Stimulated activated CD4-positive, alpha-beta T cell treated with anti-CD3 and anti-CD28 coated beads, Interleukin-1b, Interleukin-23, amount 100 ng/mL, for 24 hours (primary cell): ENCODE measurements around the gene CDC14B.
"Not testable (repeated sequence)": the region's sequence is repeated elsewhere in the genome, so short reads cannot be mapped to it uniquely, and the experiment has no call there.

Experiments
- DNase-seq, 4 experiments: peaks; one replicate each; pipeline ENCODE4 v3.0.0-alpha.2; 2020; ENCODE audit warnings: low read depth in 4 of 4, low spot score in 1 of 4

CDC14B gene

DNA sequence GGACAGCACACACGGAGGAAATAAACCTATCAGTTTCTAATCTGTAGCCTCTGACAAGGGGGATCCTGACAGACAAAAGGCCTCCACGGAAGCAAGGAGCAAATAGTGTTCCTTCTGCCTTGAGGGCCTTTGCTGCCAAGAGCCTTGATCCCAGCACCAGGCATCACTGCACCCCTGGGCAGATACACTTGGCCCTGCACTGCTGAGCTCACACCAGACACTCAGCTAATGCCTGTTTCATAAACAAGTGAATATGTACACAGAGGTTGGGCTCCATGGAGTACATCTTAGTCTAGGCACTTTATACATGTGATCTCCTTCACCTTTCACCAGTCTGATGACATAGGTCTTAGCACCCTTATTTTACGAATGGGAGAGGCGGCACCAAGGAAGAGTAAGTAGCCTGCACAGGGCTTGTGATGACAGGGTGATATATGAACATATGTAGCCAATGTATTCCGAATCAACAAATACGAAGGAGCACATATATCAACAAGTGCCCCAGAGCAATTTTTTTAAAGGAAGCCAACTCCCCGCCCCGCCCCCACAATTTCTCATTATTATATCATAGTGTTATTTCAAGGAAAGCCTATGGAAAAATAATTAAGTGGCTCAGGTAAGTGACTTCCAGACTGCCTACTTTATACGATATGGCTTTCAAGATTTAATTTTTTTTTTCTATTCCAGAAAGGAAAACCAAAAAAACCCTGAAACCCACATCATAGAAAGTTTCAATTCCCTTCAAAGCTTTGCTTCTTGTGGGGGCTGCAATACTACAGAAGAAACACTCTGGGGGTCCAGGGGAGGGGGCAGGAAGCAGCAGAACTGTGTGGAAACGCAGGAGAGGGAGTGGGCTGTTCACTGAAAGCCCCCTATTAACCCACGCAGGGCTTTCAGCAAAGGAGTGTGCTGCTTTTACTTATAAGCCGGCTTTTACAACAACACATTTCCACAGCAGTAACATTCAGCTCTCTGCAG, 32.0 kb downstream of the CDC14B start:
- no peak for DNase-seq

DNA sequence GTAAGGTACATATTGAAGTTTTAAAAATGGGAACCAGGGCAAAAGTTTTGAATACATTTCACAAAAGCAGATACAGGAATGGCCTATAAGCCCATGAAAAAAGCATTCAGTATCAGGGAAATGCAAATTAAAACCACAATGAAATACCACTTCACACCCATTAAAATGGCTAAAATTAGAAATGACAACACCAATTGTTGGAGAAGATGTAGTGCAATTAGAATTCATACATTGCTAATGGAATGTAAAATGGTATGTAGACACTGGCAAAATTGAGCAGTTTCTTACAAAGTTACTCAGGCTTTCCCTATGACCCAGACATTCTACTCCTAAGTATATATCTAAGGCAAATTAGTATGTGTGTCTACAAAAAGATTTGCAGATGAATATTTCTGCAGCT, 34.2 kb downstream of the CDC14B start:
- no peak for DNase-seq

DNA sequence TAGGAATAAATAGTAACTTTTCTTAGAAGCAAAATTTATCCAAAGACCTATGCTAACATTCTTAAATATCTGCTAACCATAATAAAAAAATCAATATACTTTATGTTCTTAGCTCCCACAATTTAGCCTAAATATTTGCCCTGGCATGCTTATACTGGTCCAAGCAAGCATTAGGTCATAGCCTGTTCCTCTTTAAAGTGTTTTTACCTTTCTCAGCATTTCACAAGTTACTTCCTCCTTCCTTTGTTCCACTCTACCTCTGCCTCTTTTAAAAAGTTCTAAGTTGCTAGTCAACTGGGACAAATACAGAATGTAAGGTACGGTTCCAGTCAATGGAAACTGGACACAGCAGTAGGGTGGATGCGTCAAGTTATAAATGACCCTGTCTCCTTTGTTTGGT, 37.4 kb downstream of the CDC14B start:
- not testable (repeated sequence) for DNase-seq

DNA sequence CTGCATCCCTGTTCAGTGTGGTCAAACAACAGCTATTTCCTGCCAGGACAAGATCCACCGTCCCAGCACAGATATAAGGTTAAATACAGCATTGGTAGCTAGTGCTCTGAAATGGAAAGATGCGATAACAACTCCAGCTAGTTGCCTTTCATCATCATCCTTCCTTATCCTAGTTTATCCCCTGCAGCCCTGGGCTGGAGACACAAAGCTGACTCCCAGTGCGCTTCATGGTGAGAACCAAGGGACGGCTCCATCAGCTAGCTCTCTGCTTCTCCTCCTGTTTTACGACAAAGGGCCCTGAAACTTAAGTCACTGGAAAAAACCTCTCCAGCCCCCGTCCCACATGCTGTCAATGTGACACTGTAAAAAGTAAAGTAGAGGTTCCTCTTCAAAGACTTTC, 37.9 kb downstream of the CDC14B start:
- no peak for DNase-seq

DNA sequence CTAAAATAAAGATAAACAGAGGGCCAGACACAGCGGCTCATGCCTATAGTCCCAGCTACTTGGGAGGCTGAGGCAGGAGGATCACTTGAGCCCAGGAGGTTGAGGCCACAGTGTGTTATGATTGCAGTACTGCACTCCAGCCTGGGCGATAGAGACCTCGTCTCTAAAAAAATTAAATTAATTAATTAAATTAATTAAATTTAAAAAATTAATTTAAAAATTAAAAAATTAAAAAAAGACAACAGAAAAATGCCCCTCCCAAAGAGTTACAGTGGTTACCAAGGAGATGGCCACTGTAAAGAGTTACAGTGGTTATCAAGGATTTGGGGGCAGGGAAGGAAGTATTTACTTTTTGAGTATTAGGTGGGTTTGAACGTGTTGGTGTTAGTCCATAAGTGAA, 38.3 kb downstream of the CDC14B start:
- no peak for DNase-seq

DNA sequence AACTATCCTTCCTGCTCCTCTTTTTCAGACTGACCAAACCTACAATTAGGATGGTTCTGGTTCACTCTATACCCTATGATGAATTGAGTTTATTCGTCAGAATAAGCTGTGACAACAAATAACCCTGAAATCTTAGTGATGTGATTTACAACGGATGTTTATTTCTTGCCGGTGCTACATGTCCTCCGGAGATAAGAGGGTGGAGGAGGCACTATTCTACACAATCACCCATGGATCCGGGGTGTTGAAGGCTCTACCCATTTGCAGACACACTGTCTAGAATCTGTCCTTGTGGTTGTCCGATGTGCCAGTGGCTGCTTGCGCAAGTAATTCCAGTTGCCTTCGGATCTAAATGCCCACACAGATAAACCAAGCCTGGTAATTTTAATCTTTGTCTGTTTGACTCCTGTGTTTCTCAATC, 44.7 kb downstream of the CDC14B start:
- no peak for DNase-seq

DNA sequence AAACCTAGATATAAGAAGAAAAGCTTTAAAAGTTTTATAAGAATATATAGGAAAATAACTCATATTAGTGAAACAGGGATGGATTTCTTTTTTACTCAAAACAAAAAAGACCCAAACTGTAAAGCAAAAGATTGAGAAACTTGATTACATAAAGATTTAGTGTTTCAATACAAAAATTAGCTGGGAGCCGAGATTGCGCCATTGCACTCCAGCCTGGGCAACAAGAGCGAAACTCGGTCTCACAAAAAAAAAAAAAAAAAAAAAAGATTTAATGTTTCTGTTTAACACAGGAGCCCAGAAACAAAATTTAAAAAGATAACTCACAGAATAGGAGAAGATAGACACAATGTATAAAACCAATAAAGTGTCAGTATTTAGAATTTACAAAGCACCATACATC, 45.2 kb downstream of the CDC14B start:
- no peak for DNase-seq

DNA sequence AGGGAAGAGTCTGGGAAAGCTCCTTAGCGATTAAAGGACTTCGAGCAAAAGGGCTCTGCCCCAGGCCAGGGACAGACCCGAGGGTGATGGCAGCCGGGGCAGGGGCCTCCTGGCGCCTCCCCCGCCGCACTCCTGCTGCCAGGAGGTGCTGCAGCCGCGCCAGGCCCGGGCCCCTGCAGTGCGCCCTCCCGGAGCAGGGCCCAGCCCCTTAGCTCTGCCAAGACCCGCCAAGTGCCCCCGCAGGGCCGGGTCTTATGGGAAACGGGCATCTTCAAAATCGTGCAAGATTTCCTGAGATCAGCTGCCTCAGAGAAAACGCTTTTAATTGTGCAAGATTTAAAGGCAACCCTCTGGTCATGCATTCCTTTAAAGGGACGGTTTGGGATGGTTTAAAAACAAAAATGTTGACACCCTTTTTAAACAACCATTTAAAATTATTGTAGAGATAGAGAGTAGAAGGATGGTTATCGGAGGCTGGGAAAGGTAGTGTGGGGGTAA, 52.4 kb downstream of the CDC14B start:
- DNase-seq, result no peak

DNA sequence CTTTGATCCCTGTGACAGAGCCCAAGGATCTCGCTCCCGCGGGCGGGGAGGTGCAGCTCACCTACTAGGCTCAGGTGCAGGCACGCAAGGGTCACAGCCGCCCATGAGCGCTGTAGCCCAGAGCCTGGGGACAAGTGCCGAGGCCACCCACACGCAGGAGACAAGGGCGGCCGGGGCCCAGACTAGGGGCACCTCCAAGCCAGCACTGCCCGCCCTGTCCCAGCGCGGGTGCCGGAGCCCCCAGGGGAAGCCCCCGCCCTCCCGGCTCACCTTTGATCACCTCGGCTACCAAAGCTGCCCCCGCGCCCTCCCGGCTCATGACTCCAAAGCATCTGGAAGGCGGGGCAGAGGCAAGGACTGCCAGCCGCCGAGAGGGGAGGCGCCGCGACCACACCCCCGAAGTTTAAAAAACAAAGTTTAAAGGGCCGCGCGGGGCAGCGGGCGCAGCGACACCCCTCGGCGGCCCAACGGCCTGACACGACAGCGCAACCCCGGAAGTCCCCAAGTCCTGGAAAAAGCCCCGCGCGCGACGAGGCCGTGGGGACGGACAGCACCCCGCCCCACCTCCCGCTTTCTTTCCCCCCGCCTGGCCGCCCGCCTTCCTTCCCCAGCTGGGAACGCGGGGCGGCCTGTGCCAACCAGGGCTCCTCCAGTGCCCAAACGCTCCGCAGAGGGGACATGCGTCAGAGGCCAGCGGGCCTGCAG, 53.0 kb downstream of the CDC14B start:
- DNase-seq, result peak; percentile 35 to 59 (median 50)

DNA sequence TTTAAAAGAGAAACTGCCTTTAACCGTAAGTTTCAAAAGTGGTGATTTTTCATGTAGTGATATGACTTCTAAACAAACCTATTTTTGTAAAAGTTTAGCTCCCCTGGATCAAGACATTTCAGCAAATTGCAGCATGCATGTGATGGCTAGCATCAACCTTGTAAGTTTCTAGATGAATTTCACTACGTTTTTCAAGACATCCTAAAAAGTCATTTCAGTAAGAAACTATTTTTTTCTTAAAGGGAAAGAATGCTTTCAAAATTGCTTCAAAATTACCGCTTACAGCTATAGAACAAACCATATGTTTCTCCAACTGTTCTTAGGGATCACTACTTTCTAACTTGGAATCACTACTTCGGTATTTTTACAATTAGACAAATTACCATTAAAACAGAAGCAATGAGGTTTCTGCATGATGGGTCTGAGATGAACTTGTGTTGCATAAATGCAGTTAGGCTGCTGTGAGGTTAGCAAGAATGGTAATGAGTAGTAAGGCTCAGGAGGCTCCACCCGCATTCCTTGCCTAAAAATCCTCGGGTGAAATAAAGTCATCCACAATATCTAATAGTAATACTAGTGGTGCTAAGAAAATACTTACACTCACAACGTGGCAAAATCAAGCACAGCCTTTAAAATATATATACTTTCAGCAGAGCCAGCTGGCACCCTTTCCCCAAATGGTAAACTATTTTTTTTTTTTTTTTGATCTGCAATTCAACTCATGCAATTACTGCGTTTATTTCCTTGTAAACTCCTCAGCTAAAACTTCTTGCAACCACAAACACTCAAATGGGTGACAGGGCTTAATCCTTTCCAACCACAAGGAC, 53.8 kb downstream of the CDC14B start:
- no peak for DNase-seq

DNA sequence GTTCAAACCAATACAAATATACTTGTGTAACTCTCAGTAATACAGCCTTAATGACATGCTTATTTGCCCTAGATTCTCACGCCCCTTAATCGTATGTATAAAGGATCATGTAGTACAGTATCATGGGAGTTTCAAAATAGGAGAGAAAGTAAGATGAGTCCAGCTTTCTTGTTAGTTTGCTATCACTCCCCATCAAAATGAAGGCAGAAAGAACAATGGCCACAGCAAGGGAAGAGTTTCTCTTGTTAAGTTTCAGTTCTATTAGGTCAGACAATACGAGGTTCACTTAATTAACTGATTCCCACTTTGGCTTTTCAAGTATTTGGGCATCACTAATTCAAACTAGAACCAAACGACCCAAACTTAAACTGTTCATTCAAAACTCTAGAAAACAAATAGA, 55.4 kb downstream of the CDC14B start:
- no peak for DNase-seq

DNA sequence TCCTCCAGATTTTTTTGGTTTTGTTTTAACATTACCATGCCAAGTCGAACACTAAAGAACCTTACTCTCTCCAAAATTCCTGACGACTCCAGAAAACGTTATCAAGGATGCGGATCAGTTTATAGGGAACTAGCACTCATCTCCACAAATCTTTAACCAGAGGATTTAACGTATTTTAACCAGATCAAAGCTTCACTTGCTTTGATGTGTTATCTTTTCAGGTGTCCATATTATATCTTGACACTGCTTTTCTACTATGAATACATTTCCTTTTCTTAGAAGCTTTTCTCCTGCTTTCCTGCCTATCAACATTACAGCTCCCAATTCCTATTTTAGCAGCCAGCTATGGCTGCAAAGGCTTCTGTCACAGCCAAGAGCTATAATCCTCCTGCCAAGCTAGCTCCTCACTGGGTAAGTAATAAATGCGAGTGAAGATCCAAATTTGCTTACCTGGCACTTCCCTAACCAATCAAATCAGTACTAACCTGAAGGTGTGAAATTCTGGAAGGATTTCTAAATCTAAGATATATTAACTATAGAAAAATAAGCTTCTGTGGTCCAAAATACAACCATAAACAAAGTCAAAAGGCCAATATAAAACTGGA, 60.2 kb downstream of the CDC14B start:
- DNase-seq, result no peak

DNA sequence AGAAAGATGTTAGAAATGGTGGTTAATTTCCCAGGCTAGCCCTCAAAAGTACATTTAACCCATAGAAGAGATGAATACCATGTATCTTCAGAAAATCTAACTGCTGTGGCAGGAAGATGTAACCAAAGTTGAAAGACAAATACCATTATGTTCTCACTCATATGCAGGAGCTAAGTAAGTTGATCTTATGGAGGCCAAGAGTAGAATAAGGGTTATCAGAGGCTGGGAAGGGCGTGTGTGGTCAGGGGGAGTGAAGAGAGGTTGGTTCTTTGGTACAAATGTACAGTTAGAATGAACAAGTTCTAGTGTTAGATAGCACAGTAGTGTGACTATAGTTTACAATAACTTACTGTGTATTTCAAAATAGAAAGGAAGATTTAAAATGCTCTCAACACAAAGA, 61.7 kb downstream of the CDC14B start:
- no peak for DNase-seq

DNA sequence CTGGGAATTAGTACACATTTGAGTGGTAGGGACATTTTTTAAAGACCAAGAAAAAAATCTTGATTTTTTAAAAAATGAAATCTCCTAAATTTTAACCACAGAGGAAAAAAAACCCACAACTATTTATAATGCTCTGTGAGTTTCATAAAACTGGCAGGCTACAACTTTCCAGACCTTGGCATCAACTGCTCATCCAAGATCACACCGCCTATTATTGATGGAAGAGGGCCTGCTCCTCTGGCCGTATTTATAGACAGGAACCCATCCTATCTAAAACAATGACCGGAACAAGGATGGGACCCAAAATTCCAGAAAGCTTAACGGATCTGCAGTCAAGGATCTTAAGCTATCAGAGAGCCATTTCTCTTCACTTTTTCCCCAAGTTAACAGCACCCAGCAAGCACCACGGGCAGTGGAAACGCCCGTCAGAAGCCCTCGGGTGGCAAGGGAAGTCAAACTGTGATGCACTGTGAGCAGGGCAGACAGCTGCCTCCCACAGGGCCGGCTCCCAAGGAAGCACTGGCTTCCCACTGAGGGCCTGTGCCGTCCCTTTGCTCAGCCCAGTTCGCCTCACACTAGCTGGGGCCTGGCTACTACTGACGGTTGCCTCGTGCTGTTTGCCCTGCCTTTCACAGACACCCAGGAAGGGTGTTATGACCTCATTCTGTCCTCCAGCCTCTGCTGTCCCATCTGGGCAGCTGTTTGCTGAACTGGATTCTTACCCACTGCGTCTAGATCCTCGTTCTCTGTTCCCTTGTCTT, 62.8 kb downstream of the CDC14B start:
- no peak for DNase-seq

DNA sequence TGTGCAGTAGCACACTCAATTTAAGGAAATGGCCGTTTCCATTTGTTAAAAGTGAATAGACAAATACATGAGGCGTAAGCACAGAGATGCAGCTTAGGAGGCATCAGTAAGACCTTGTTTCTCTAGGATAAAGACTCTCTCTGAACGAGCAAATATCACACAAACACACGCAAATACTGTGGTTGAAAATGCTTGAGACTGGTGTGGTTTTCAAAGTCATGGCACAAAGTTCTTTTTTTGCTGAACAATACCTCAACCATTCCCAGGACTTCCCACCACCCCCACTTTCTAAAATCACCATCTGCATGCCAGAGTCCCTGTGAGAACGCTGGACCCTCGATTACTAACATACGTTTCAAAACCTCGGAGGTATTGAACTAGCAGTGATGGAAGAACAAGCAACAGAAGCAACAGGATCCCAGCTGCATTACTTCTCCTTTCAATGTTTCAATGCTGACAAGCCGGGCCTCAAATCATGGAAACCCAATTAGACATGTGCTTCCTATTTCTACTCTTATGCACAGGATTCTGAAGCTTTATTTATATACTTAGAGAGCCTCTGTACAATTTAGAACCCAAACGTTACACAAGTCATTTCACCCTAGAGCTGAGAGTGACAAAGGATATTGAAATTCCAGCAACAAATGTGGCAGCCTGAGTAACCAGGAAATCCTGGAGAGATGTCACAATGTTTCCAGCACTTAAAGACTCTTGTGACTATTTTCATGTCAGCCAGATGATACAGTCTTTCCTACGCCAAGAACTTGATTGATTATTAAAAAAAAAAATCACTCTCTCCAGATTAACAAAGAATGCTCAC, 63.9 kb downstream of the CDC14B start:
- no peak for DNase-seq

DNA sequence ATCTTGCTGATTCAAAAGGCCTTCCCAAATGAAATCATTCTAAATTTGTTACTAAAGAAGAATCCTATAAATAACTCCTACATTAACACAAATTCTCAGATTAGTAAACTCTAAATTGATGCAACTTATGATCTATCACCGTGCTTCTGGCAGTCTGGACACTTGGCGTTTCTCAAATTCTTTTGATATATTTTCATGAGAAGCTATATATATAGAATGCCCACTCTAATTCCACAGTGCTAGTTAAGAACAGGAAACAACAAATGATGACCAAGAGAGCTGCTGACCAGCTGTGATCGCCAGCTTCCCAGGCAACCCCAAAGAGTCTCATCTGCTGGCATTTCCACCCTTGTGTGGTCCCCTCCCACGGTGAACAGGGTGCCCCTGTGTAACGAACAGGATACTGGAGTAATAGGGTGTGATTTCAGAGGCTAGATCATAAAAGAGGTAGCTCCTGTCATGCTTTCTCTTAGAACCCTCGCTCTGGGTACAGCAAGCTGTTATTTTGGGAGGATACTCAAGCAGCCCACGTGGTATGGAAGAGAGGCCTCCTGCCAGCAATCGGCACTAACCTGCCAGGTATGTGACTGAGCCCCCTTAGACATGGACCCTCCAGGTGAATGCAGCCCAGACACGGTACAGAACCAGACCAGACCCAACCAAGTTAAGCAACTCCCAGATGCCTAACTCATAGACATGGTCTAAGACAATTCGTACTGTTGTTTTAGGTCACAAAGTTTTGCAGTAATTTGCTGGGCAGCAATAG, 64.7 kb downstream of the CDC14B start:
- DNase-seq, result no peak

DNA sequence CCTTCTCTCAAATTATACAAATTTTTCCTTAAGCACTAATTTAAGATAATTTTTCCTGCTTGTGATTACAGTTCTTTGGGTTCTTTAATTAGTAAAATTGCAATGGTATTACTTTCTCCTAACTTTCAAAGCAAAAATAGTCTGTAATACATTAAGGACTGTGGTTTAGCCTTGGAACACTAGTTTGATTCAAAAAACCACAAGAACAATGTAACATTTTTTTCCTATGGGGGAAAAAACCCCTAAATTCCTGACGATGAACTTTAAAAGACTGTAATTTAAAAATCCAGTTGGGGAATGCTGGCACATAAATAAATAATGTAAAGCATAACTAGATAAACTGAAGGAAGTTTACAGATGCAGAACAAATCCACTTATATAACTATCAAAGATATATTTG, 65.3 kb downstream of the CDC14B start:
- DNase-seq, result no peak

DNA sequence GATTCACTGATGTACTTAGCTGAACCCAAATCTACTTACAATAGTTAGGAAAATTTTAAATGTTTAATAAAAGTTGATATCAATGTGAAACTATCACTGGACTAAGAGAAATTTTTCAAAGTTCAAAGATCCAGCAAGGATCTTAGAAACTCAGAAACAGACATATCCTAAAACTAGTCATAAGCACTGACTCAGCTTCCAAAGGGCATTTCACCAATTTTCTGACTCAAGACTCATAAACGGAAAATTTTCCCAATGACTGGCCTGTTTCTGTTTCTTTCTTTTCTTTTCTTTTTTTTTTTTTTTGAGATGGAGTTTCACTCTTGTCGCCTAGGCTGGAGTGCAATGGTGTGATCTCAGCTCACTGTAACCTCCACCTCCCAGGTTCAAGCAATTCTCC, 66.6 kb downstream of the CDC14B start:
- DNase-seq, result no peak

DNA sequence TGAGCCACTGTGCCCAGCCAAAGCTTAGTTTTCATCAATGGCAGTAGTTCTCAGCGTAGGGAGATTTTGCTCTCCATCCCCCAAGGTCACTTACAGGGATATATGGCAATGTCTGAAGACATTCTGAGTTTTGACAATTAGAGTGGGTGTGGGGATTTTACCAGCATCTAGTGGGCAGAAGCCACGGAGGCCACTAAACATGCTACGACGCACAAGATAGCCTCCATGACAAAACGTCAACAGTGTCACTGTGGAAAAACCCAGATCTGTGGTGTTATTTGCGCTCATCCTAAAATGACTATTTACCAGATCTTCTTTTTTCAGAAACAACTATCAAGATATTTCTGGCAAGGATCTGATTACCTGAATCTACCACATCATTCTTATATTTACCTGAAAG, 68.2 kb downstream of the CDC14B start:
- no peak for DNase-seq
